Measurements from ENCODE around the gene MIF. TPM values are rescaled to one million over a fixed set of nuclear protein-coding genes. Genes with fewer than 3 reads are reported as not detected.
"Not testable (repeated sequence)": the region's sequence is repeated elsewhere in the genome, so short reads cannot be mapped to it uniquely, and the experiment has no call there.

The MIF gene
- total RNA-seq, 1 experiment from 2014 or later: 512 TPM

- DNase-seq (ENCODE audit: low read depth): no peak
Observed at GRCh38 chr22:23939017-23939357, 44.8 kb downstream of the MIF start.

- not testable (repeated sequence) for DNase-seq (ENCODE audit: low read depth)
Observed at GRCh38 chr22:23940166-23940565, 46.0 kb downstream of the MIF start.

Other genes with a start within 250 kb of the MIF start
- not detected in 2 replicates for gene RGL4, start 203.4 kb upstream of the MIF start, total RNA-seq (2014; rRNA removed)
- 2.2 TPM in 2 replicates for gene ZNF70, start 143.3 kb upstream of the MIF start, total RNA-seq (2014; rRNA removed)
- not detected in 2 replicates for gene VPREB3, start 140.0 kb upstream of the MIF start, total RNA-seq (2014; rRNA removed)
- 0.06 TPM in 1 of 2 replicates, not detected in the other for gene C22orf15, start 131.4 kb upstream of the MIF start, total RNA-seq (2014; rRNA removed)
- gene CHCHD10, start 126.4 kb upstream of the MIF start, total RNA-seq (2014; rRNA removed): 0.19 and 0.46 TPM in 2 replicates
- gene MMP11, start 121.5 kb upstream of the MIF start, total RNA-seq (2014; rRNA removed): 5.5 and 7.1 TPM in 2 replicates
- gene SMARCB1, start 107.4 kb upstream of the MIF start, total RNA-seq (2014; rRNA removed): 77.1 and 90.0 TPM in 2 replicates
- 0.23 TPM in 1 of 2 replicates, not detected in the other for gene DERL3, start 55.4 kb upstream of the MIF start, total RNA-seq (2014; rRNA removed)
- gene SLC2A11, start 36.5 kb upstream of the MIF start, total RNA-seq (2014; rRNA removed): 6.5 and 8.6 TPM in 2 replicates
- gene GSTT2B, start 66.8 kb downstream of the MIF start, total RNA-seq (2014; rRNA removed): 1.5 and 3.0 TPM in 2 replicates
- 0.11 TPM in 1 of 2 replicates, not detected in the other for gene DDTL, start 72.5 kb downstream of the MIF start, total RNA-seq (2014; rRNA removed)
- gene DDT, start 80.1 kb downstream of the MIF start, total RNA-seq (2014; rRNA removed): 98.8 and 134 TPM in 2 replicates
- gene GSTT2, start 85.8 kb downstream of the MIF start, total RNA-seq (2014; rRNA removed): 0.11 TPM in 1 of 2 replicates, not detected in the other
- not detected in 2 replicates for gene GSTT4, start 111.1 kb downstream of the MIF start, total RNA-seq (2014; rRNA removed)
- gene CABIN1, start 116.9 kb downstream of the MIF start, total RNA-seq (2014; rRNA removed): 30.3 and 30.5 TPM in 2 replicates

All from LHCN-M2 (cell line).